ENCODE data around the gene GXYLT2.

DNA sequence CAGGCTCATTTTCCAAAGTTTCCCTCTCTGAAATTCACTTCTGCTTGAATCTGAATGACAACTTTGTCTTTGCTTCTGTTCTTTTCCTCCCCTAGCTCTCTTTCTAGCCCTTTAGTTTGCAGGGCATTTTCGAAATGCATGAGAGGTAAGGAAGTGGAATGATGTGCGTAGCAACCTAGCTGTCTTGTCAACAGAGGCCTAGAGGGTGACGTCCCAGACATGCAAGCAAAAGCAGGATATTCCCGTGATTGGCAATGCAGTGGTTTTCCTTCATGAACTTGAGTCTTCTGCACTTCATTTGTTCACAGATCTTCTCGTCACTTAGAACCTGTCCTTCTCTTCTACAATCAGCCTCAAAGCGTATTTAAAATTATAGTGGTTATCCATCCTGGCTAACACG is 56.9 kb downstream of the GXYLT2 start:
- no peak for TF ChIP-seq YY1 (IDR thresholded peaks at IDR 0.05; ENCODE audit: insufficient read depth, insufficient read length)
- no peak for TF ChIP-seq SUZ12 (IDR thresholded peaks at IDR 0.05; ENCODE audit: extremely low read depth, insufficient read depth, insufficient read length)
